ENCODE results near the gene KPTN.
"Not testable (repeated sequence)": the region's sequence is repeated elsewhere in the genome, so short reads cannot be mapped to it uniquely, and the experiment has no call there.

Gene KPTN

GRCh38 chr19:47490031-47490430, 6.0 kb upstream of the KPTN start:
- no peak for DNase-seq

- DNase-seq: no peak
Observed at GRCh38 chr19:47489072-47489914, 5.3 kb upstream of the KPTN start.

GRCh38 chr19:47487551-47488515, 3.8 kb upstream of the KPTN start:
- DNase-seq: no peak

GRCh38 chr19:47486900-47487299, 2.9 kb upstream of the KPTN start:
- no peak for DNase-seq

GRCh38 chr19:47486220-47486619, 2.2 kb upstream of the KPTN start:
- DNase-seq: not testable (repeated sequence)

GRCh38 chr19:47485210-47485609, 1.2 kb upstream of the KPTN start:
- DNase-seq: no peak

- no peak for DNase-seq
Observed at GRCh38 chr19:47483200-47483599, 819 bp downstream of the KPTN start.

- no peak for DNase-seq
Observed at GRCh38 chr19:47481460-47482052, 2.5 kb downstream of the KPTN start.

GRCh38 chr19:47480658-47481057, 3.4 kb downstream of the KPTN start:
- no peak for DNase-seq

GRCh38 chr19:47479701-47480503, 4.1 kb downstream of the KPTN start:
- DNase-seq: no peak

GRCh38 chr19:47476438-47476972, 7.5 kb downstream of the KPTN start:
- DNase-seq: no peak

- DNase-seq: no peak
Observed at GRCh38 chr19:47475465-47475864, 8.6 kb downstream of the KPTN start.

GRCh38 chr19:47473336-47473735, 10.7 kb downstream of the KPTN start:
- no peak for DNase-seq

- DNase-seq: peak; percentile 46
Observed at GRCh38 chr19:47471733-47472457, 12.1 kb downstream of the KPTN start, which contains the start of gene SLC8A2. TSS of gene SLC8A2 (minus strand) at chr19:47471893. CDS start at chr19:47466403, 5,490 bp downstream.

- DNase-seq: no peak
Observed at GRCh38 chr19:47471381-47471732, 12.7 kb downstream of the KPTN start.

GRCh38 chr19:47470447-47471195, 13.4 kb downstream of the KPTN start:
- no peak for DNase-seq

- DNase-seq: no peak
Observed at GRCh38 chr19:47469719-47470118, 14.3 kb downstream of the KPTN start.

- no peak for DNase-seq
Observed at GRCh38 chr19:47469363-47469700, 14.7 kb downstream of the KPTN start.

- DNase-seq: no peak
Observed at GRCh38 chr19:47467914-47468313, 16.1 kb downstream of the KPTN start.

GRCh38 chr19:47465957-47466356, 18.1 kb downstream of the KPTN start:
- no peak for DNase-seq
